Measurements from ENCODE around the gene STK36.

STK36 gene, protein sequence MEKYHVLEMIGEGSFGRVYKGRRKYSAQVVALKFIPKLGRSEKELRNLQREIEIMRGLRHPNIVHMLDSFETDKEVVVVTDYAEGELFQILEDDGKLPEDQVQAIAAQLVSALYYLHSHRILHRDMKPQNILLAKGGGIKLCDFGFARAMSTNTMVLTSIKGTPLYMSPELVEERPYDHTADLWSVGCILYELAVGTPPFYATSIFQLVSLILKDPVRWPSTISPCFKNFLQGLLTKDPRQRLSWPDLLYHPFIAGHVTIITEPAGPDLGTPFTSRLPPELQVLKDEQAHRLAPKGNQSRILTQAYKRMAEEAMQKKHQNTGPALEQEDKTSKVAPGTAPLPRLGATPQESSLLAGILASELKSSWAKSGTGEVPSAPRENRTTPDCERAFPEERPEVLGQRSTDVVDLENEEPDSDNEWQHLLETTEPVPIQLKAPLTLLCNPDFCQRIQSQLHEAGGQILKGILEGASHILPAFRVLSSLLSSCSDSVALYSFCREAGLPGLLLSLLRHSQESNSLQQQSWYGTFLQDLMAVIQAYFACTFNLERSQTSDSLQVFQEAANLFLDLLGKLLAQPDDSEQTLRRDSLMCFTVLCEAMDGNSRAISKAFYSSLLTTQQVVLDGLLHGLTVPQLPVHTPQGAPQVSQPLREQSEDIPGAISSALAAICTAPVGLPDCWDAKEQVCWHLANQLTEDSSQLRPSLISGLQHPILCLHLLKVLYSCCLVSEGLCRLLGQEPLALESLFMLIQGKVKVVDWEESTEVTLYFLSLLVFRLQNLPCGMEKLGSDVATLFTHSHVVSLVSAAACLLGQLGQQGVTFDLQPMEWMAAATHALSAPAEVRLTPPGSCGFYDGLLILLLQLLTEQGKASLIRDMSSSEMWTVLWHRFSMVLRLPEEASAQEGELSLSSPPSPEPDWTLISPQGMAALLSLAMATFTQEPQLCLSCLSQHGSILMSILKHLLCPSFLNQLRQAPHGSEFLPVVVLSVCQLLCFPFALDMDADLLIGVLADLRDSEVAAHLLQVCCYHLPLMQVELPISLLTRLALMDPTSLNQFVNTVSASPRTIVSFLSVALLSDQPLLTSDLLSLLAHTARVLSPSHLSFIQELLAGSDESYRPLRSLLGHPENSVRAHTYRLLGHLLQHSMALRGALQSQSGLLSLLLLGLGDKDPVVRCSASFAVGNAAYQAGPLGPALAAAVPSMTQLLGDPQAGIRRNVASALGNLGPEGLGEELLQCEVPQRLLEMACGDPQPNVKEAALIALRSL (N-terminal part only)

DNA sequence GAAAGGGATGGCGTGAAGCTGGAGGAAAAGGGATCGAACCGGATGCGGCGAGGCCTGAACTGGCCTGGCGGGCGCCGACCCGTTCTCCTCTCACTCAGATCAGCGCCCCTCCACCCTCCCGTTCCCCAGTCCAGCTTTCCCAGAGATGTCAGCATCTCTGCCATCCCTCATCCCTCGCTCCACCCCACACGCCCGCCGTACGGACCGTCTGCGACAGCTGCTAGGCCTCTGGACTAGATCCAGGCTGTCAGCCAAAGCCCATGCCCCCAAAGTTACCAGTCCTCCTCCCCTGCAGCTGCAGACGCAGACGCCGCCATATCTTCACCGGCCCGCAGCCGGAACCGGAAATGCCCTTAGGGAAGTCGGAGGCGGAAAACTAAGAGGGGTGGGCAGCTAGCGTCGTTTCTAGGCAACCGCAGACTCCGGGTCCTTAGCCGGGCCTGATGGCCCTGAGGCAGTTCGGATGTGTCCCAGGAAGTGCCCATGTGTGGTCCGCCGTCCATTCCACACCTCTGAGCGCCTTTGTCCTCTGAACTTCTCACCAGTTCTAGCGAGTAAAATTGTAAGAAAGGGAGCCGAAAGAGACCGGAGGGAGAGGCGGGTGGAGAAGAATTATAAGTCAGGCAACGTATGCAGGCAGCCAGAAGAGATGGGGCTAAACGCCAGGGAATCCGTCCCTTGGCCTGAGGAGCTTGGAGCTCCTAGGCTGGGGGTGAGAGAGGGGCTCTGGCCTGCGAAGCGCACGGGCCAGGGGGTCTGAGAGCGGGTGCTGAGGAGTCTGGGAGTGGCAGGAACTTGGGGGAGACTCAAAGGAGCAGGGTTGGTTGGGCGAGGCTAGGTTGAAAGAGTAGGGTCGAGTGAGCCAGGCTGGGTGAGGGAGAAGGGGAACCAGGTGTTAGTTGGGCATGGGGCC lies at the start of gene STK36, which contains the start of gene RNF25:
TSS of gene STK36 (plus strand) at position 433 of the 913 bp plus-strand sequence. CDS start 744 bp downstream, outside the sequence.
TSS of gene RNF25 (minus strand) at position 349 of the 913 bp plus-strand sequence. CDS start at position 317, 32 bp downstream.
- Histone ChIP-seq H3K27ac (ENCODE audit: poor library complexity, severe bottlenecking) (peak within 1 kb of the TSS; percentile 75), H3K36me3 (ENCODE audit: low read depth) (peaks cover 31% of the 10 kb centered on the region), H3K9me3 (ENCODE audit: severe bottlenecking) (no peaks in the 10 kb centered on the region), H3K27me3 (ENCODE audit: insufficient read depth, poor library complexity, severe bottlenecking) (no peaks in the 10 kb centered on the region), H3K4me3 (ENCODE audit: severe bottlenecking) (peak within 1 kb of the TSS; percentile 62), H3K4me1 (ENCODE audit: insufficient read depth, poor library complexity, severe bottlenecking) (peaks cover 2% of the 10 kb centered on the region)
- TF ChIP-seq, protein P1, sequence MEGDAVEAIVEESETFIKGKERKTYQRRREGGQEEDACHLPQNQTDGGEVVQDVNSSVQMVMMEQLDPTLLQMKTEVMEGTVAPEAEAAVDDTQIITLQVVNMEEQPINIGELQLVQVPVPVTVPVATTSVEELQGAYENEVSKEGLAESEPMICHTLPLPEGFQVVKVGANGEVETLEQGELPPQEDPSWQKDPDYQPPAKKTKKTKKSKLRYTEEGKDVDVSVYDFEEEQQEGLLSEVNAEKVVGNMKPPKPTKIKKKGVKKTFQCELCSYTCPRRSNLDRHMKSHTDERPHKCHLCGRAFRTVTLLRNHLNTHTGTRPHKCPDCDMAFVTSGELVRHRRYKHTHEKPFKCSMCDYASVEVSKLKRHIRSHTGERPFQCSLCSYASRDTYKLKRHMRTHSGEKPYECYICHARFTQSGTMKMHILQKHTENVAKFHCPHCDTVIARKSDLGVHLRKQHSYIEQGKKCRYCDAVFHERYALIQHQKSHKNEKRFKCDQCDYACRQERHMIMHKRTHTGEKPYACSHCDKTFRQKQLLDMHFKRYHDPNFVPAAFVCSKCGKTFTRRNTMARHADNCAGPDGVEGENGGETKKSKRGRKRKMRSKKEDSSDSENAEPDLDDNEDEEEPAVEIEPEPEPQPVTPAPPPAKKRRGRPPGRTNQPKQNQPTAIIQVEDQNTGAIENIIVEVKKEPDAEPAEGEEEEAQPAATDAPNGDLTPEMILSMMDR (IDR thresholded peaks at IDR 0.05; ENCODE audit: poor library complexity, severe bottlenecking), result no peak
- DNase-seq (ENCODE audit: low spot score) (peak; percentile 79), ATAC-seq (ENCODE audit: low read depth) (peak; percentile 93)

DNA sequence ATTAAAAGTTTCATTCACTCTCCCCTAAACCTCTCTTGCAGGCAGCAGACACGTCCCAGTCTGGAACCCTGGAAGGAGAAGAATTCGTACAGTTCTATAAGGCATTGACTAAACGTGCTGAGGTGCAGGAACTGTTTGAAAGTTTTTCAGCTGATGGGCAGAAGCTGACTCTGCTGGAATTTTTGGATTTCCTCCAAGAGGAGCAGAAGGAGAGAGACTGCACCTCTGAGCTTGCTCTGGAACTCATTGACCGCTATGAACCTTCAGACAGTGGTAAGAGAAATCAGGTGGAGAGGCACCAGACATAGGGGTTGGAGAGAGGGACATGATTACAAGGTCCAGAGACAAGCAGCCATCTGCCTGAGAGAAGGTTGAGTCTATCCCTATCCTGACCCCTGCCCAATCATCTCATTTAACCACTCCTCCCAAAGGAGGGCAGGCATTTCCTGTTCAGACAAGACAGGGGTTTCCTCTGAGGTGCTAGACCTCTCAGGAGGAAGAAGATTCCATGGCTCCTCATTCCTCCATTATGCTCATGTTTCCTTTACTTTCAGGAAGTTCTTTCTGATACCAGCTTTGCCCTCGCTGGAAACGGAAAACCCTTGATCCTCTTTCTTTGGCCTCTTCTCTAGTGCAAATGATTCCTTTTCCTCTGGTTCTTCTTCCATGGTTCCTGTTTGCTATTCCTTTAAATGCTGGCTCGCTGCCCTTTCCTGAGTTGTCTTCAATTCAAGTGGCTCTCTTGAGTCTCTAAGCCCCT lies 49.1 kb upstream of the STK36 start:
- Histone ChIP-seq H3K9me3 (ENCODE audit: severe bottlenecking) (no peaks in the 10 kb centered on the region), H3K4me3 (ENCODE audit: severe bottlenecking) (no peak overlapping the region), H3K4me1 (ENCODE audit: insufficient read depth, poor library complexity, severe bottlenecking) (no peaks in the 10 kb centered on the region), H3K27ac (ENCODE audit: poor library complexity, severe bottlenecking) (no peak overlapping the region), H3K36me3 (ENCODE audit: low read depth) (no peaks in the 10 kb centered on the region), H3K27me3 (ENCODE audit: insufficient read depth, poor library complexity, severe bottlenecking) (no peaks in the 10 kb centered on the region)
- no peak for DNase-seq (ENCODE audit: low spot score)
- peak; percentile 21; the same call in 2 of the 3 replicates for ATAC-seq (ENCODE audit: low read depth)
- TF ChIP-seq, protein P1 (IDR thresholded peaks at IDR 0.05; ENCODE audit: poor library complexity, severe bottlenecking), result no peak

DNA sequence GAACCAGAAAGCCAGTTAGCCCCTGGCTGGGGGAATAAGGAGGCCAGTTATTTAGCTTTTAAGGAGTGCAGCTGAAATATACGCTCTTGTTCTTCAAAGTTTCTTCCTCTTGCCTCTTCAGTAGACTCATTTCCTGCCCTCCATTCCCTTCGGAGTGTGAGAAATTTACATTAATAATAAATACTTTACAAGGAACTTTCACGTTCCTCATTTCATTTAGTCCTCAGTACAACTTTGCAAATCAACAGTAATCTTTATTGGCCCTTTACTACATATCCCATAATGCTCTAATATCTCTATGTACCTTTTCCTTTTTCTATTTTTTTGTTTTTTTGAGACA lies 48.5 kb upstream of the STK36 start:
- H3K36me3 ChIP-seq (ENCODE audit: low read depth), result no peaks in the 10 kb centered on the region
- TF ChIP-seq, protein P1 (IDR thresholded peaks at IDR 0.05; ENCODE audit: poor library complexity, severe bottlenecking), result no peak
- no peak for DNase-seq (ENCODE audit: low spot score)
- H3K9me3 ChIP-seq (ENCODE audit: severe bottlenecking), result no peaks in the 10 kb centered on the region
- no peaks in the 10 kb centered on the region for H3K27me3 ChIP-seq (ENCODE audit: insufficient read depth, poor library complexity, severe bottlenecking)
- H3K4me1 ChIP-seq (ENCODE audit: insufficient read depth, poor library complexity, severe bottlenecking), result no peaks in the 10 kb centered on the region
- H3K27ac ChIP-seq (ENCODE audit: poor library complexity, severe bottlenecking), result no peak overlapping the region
- ATAC-seq (ENCODE audit: low read depth), result no peak
- no peak overlapping the region for H3K4me3 ChIP-seq (ENCODE audit: severe bottlenecking)

DNA sequence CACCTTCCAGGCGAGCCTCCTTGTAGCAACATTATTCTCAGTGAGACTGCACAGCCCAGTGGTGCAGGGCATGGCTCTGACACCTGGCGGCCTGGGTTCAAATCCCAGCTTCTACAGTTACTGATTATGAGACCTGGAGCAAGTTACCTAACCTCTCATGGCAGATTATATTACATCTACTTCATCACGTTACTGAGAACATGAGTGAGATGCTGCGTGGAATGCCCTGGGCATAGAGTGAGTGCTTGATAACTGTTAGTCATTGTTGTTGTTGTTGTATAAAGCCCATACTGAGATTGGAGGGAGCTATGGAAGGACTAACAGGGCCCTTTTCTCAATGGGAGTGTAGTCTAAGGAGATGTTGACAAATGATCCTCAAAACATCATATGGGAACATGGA lies 45.5 kb upstream of the STK36 start:
- H3K4me1 ChIP-seq (ENCODE audit: insufficient read depth, poor library complexity, severe bottlenecking), result peaks cover 3% of the 10 kb centered on the region
- DNase-seq (ENCODE audit: low spot score) (no peak), ATAC-seq (ENCODE audit: low read depth) (no peak)
- H3K9me3 ChIP-seq (ENCODE audit: severe bottlenecking), result no peaks in the 10 kb centered on the region
- H3K36me3 ChIP-seq (ENCODE audit: low read depth), result no peaks in the 10 kb centered on the region
- H3K4me3 ChIP-seq (ENCODE audit: severe bottlenecking), result no peak overlapping the region
- no peaks in the 10 kb centered on the region for H3K27me3 ChIP-seq (ENCODE audit: insufficient read depth, poor library complexity, severe bottlenecking)
- TF ChIP-seq, protein P1 (IDR thresholded peaks at IDR 0.05; ENCODE audit: poor library complexity, severe bottlenecking), result no peak
- no peak overlapping the region for H3K27ac ChIP-seq (ENCODE audit: poor library complexity, severe bottlenecking)

Data from RWPE2 (cell line).